GOT3 (cell line): ENCODE measurements around the gene SLC7A1.

Experiments used
- DNase-seq: peaks from one replicate; lab custom pipeline; 2025; ENCODE audit warnings: mixed read lengths; lab: John Stamatoyannopoulos, UW

The SLC7A1 gene

DNA sequence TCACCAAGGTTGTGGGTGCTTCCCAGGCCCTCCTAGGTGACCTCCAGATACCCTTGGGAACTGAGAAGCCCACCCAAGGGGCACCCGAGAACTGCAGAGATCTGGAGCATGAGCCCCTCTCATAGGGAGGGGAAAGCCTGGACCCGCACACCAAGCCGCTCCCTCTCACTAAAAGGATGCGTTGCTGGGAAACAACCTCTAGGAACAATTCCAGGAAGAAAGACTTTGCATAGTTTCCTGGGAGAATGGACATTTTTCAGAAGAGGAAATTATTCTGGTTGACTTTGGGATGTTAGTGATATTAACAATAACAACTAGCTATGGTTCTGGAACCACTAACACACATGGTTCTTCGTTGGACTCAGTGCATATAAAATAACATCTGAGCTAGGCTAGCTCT is 64.6 kb downstream of the SLC7A1 start:
- no peak for DNase-seq

GRCh38 chr13:29529754-29530153 is 65.7 kb downstream of the SLC7A1 start:
- no peak for DNase-seq

DNA sequence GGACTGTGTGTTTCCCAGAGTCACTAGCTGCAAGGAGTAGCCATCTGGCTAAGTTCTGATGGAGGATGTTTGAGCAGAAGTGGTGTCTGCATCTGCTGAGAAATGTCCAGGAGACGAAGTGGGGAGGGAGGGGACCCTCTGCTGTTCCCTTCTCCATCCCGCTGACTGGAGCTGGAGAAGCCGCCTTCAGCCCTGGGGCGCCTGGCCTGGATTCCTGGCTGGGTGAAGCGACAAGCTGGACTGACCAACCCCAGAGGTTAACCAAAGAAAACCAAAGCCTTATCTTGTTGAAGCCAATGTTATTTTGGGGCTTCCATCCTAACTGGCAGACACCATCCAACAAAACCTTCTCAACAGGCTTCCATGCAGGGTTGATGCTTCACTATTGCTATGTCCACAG is 67.6 kb downstream of the SLC7A1 start:
- DNase-seq, result no peak

GRCh38 chr13:29527511-29527910 is 68.0 kb downstream of the SLC7A1 start:
- DNase-seq, result no peak

DNA sequence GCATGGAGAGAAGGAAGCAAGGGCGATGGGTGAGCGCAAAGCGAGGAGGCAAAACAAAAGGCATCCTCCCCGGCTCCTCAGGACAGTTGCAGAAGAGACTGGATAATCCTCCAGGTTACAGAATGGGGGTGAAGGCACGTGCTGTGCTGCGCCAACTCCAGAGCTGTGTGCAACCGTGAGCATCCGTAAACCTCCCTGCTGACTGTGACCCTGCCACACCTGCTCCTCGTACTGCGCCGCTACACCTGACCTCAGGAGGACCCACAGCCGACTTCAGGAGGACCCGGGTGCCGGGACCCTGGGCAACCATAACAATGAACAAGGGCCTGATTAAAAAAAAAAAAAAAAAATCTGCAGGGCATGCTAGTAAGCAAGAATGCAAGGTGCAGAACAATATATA is 68.7 kb downstream of the SLC7A1 start:
- DNase-seq, result no peak

DNA sequence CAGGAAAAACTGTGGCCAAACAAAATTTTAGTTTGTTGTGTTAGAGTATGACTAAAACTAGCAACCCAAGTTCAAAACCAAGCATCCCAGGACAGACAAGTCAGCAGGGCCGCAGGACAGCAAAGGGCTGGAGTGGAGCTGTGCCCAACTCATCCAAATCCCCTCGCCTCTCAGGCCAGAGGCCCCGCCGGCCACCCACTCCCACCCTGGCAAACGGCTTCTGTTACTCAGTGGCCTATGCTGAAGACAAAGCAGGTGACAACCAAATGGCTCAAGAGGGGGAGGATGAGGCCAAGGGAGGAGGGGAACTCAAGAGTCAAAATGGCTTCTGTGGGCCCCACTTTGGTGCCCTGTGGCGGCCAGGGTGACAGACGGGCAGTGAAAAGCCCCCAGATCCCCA is 69.7 kb downstream of the SLC7A1 start:
- no peak for DNase-seq

- DNase-seq, result no peak
These were observed 70.8 kb downstream of the SLC7A1 start for GRCh38 chr13:29524641-29525040.

DNA sequence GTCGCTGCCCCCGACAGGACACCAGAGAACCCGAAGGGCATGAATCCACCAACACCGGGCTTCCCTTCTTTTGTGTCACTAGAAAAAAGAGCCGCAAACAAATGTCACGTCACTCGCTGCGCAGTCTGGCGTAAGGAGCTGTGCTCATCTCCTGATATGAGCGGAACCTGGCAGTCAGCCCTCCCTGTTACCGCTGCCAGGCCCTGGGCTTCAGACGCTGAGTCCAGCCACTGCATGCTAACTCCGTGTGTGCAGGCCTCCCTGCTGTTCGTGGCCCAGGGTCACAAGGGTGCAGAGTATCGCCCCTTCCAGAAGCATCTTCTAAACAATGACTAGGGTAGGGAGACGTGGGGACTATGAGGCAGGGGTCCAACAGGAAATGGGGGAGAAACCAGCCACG is 71.3 kb downstream of the SLC7A1 start:
- DNase-seq, result no peak

DNA sequence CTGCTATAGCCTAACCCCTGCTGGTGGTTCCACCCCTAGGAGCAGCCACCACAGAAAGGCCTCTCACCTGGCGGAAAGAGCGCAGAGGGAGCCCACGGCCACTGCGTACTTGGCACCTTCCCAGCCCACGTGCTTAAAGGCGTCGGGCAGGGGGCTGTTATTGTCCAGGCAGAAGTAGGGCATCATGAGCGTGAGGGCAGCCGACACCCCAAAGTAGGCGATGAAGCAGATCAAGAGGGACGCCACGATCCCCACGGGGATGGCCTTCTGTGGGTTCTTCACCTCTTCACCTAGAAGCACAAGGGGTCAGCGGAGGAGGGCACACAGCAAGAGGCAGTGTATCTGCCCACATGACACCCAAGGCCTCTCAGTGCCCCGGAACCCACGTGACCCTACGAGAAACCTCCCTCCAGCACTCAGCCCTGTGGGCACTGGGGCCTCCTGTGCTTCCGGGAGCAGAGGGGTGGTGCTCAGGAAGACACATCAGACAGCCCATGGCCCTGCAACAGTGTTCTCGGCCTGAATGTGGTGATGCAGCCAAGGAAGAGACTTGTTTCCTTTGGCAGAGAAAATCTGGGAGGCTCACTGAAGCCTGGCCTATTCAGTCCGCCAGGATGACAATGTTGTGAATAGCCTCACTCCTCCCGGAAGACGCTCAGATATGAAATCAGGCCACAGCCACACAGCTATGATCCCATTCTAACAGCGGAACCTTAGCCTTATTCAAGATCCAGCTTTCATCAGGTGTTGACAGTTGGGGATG is 72.1 kb downstream of the SLC7A1 start:
- no peak for DNase-seq

- DNase-seq, result no peak
These were observed 73.3 kb downstream of the SLC7A1 start for GRCh38 chr13:29522044-29522685.

- no peak for DNase-seq
These were observed 74.2 kb downstream of the SLC7A1 start for GRCh38 chr13:29521336-29521735.

DNA sequence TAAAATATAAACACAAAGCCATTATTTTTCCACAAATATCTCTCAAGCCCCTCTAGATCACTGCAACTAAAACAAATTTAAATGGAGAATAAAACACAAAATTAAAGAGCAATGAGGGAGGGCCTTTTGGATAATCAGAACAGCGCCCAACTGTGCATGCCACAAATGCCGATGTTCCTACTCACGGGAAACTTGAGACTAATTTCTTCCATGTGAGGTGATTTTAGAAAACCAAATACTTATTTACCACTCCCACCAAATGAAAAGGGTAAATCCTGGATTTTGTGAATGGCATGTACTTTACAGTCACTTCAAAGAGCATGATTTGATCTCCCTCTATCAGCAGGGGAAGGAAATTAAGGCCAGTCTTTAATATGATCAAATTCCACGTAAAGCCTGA is 74.8 kb downstream of the SLC7A1 start:
- no peak for DNase-seq

DNA sequence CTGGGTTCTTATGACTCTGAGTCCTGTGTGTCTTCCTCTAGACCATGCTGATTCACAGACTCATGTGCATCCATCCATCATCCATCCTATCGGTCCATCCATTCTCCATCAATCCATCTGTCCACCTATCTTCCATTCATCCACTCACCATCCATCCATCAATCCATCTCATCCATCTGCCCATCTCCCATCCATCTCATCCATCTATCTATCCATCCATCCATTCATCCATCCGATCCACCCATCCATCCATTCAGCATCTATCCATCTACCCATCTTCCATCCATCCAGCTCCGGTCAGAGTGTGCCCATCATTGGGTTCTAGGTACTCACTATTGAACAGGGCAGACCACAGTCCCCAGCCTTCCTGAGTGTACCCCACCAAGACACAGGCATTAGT is 75.6 kb downstream of the SLC7A1 start:
- DNase-seq, result no peak

DNA sequence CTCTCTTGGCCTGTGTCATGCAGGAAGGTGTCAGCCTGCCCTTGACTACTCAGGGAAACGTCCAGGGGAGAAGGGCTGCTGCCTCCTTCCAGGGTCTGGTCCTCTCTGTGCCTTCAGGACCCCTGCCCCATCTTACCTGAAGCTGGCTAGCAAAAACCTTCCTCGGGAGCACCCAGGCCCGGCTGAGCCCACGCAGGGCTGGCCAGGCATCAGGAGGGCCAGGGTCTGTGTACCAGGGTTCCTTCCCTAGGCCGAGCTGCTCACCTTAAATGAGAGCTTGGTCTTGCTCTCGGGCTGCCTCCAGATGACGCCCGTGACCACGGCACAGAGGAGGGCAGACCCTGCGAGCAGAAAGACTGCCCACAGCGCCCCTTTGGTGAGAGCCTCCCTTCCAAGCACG is 78.6 kb downstream of the SLC7A1 start:
- DNase-seq, result no peak

DNA sequence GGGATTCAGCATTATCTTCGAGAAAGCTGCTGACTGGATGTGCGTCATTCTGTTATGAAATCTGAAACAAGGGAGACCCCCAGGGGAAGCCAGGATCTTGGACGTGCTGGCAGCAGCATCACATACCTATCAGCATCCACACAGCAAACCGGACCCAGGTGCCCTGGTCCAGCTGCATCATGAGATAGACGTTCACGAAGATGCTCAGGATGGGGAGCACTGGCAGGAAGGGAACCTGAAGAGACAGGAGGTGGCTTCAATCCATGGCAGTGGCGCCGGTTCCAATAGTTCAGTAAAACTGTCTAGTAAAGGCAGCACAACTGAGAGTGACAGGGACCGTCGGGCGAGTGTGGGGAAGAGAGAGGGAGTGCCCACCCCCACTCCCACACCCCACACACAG is 79.5 kb downstream of the SLC7A1 start:
- DNase-seq, result no peak

- DNase-seq, result no peak
These were observed 80.1 kb downstream of the SLC7A1 start for GRCh38 chr13:29515372-29515771.

DNA sequence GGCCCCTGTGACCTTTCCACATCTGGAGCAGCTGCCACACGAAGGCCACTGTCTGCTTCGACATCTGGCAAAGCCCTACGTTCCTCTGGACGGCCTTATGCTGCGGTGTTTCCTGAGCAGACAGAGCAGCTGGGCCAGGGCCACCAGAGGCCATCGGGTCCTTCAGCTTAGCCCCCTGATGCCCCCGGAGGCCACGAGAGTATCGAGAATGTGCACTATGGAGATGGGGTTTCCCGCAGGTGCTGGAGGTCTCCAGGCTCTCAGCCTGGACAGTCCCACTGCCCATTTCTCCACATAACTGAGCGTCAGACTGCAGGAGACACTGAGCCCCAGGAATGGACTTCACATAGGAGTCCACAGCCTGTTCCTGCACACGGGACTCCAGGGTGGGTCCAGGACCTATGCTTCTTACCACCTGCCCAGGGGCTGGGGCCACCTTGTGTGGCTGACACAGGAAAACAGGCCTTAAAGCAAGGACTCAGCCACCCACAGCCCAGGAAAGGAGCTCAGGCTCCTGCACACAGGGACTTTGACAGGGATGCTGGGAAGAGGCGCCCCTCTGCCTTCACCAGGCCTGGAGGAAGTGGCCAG is 80.7 kb downstream of the SLC7A1 start:
- no peak for DNase-seq

DNA sequence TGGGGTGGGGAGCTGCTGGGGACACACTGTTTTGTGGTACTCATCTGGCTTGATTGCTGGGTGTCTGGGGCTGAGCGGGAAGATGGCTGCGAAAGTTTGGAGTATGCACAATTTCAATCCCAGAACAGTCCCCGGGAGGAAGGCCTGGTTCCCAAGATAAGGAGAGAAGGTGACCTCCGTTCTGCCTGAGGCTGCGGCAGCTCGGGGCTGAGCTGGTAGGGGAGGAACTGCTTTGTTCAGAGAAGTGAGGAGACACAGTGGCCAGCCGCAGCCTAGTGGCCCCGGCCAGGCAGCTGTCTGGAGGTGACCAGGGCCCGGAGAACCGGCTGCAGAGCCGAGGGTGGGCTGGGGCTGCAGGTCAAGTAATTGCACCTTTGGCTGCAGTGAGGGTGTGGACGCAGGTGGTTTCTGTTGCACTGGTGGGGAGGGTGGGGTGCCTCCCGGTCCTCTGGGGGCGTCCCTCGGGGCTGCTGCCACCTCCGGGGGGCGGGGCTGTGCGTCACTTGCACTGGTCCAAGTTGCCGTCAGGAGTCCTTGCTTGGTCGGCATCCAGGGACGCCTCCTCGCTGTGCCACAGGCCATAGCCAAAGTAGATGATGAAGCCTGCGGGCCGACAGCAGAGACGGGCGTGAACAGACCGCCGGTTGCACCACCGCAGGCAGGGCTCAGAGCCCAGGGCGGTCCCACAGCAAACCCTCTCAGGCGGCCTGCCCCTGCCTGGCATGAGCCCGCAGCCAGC is 81.3 kb downstream of the SLC7A1 start:
- no peak for DNase-seq

- DNase-seq, result no peak
These were observed 82.2 kb downstream of the SLC7A1 start for GRCh38 chr13:29513002-29513980.

- no peak for DNase-seq
These were observed 83.5 kb downstream of the SLC7A1 start for GRCh38 chr13:29511980-29512379.

GRCh38 chr13:29511106-29511796 is 84.2 kb downstream of the SLC7A1 start:
- DNase-seq, result no peak
